NCI-H2171 treated with DMSO at 0.1 percent for 48 hours (cell line): ENCODE data around the gene PCDH20.
"Not testable (repeated sequence)": the region's sequence is repeated elsewhere in the genome, so short reads cannot be mapped to it uniquely, and the experiment has no call there.

Experiments
- DNase-seq: peaks from one replicate; lab custom pipeline; 2025; lab: John Stamatoyannopoulos, UW

PCDH20 gene, protein sequence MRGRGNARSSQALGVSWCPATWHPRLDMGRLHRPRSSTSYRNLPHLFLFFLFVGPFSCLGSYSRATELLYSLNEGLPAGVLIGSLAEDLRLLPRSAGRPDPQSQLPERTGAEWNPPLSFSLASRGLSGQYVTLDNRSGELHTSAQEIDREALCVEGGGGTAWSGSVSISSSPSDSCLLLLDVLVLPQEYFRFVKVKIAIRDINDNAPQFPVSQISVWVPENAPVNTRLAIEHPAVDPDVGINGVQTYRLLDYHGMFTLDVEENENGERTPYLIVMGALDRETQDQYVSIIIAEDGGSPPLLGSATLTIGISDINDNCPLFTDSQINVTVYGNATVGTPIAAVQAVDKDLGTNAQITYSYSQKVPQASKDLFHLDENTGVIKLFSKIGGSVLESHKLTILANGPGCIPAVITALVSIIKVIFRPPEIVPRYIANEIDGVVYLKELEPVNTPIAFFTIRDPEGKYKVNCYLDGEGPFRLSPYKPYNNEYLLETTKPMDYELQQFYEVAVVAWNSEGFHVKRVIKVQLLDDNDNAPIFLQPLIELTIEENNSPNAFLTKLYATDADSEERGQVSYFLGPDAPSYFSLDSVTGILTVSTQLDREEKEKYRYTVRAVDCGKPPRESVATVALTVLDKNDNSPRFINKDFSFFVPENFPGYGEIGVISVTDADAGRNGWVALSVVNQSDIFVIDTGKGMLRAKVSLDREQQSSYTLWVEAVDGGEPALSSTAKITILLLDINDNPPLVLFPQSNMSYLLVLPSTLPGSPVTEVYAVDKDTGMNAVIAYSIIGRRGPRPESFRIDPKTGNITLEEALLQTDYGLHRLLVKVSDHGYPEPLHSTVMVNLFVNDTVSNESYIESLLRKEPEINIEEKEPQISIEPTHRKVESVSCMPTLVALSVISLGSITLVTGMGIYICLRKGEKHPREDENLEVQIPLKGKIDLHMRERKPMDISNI

DNA sequence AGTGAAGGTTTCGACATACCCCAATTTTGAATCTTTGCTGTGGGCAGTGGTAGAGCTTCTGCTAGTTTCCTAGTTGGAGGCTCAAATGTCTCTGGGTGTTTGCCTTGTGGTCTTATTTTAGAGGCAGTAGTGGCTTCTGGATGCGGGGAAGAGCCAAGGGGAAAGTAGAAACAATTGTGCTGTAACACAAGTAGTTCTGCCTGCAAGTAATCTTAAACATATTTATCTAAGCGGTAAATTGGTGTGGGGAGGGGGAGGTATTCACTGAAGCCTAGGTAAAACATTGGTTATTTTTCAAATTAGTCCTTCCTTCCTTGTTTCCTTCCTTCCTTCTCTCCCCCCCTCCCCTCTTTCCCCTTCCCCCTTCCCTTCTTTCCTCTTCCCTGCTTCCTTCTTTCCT is at the start of gene PCDH20:
Gene PCDH20 (minus strand): TSS at position 101 of the 400 bp plus-strand sequence. CDS start 691 bp downstream, outside the sequence.
- no peak for DNase-seq

DNA sequence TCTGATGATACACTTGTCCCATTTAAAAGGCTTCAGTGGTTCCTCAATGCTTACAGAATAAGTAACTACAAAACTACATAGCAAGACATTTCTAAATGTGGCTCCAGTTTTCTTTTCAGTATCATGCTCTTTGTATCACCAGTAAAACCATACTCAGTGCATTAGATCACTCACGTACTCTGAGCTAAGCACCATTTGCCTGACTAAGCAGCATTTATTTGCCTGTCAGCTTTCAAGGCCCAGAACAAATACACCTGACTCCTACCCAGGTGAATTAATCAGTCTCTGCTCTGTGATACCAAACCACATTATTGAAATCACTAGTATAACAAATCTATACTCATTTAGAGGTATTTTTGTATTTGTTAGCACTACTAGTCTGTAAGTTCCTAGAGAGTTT is 47.4 kb upstream of the PCDH20 start:
- no peak for DNase-seq

DNA sequence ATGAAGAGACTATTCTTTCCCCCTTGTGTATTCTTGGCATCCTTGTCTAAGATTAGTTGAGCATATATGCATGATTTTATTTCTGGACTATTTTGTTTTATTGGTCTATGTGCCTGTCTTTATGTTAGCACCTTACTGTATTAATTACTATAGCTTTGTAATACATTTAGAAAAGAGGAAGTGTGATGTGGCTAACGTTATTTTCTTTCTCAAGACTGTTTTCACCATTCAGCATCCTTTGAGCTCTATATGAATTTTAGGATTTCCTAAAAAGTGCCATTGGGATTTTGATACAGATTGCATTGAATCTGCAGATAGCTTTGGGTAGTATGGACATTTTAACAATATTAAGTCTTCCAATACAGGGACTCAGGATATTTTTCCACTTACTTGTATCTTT is 37.5 kb upstream of the PCDH20 start:
- DNase-seq: no peak

DNA sequence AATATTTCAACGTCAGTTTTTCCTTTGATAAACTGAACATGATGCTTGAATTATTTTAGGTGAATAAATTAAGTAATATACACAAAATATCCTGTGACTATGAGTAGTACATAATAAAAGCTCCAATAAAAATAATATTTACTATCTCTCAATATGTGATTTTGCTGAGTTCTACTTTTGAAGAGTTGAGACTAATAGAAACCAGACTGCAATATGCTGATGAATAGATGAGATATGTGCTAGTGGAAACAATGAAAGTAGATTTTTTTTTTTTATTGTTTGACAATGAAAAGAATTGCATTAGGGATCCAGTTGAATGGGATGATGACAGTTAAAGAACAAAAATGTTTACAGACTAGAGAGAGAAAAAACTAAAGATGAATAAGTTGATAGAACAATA is 16.4 kb upstream of the PCDH20 start:
- DNase-seq: no peak

DNA sequence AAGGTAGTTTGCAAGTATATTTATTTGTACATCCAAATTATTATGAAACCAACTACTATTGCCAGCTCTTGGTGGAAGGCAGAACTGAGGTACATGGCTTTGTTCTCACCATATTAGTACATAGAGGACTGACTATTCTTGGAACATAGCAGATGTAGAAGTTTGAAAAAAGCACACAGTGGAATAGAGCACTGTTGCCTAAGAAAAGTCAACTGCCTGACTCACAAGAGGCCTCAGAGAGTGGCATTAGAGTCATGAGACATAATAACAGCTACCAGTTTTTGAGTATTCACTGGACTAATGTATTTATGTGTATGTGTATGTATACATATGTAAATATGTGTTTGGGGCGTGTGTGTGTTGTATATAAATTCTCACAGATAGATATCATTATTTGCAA is 8.3 kb upstream of the PCDH20 start:
- no peak for DNase-seq

DNA sequence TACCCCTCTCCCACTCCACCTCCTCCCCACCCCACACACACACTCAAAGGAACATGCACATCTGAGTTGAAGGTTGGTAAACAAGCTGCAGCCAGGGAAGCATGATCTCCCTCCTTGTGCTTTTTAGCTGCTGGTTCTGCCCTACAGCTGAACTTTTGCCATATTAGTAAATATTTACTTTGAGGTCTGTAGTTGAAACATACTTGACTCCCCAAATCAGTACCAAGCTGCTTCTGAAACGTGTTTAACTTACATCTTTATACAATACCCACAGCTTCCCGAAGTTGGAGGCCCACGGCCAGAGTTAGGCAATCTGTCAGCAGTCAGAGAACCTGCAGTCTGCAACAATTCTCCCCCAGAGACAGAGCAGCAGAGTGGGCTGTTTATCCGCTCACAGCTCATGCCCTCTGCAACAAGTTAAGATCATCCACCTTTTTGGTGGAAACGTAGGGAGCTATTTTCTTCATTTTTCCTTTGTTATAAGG is 1.5 kb upstream of the PCDH20 start:
- no peak for DNase-seq

DNA sequence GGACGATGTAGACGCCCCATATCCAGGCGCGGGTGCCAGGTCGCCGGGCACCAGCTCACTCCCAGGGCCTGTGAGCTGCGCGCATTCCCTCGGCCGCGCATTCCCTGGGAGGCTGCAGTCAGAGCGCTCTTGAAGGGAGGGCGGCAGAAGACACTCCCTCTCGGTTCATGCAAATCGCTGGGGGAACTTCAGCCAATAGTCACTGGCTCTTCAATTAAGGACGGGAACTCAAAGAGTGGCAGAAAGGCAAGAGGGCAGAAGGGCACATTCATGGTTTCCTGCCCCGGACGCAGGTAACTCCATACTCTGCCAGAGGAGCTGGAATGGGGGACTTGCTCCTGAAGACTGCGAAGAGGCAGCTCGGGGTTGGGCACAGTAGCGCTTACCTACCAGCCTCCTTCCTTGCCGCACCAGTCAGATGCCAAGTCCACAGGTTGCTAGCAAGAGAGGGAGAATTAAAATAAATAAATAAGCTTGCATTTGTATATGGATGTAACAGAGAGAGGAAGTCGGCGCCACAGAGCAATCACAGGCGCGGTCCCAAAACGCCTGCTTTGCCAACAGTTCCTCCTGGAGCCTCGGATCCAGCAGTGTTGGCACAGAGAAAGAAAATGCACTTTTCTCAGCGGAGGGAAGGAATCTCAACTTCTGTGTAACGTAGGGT is 459 bp downstream of the PCDH20 start:
- peak; percentile 63 for DNase-seq

DNA sequence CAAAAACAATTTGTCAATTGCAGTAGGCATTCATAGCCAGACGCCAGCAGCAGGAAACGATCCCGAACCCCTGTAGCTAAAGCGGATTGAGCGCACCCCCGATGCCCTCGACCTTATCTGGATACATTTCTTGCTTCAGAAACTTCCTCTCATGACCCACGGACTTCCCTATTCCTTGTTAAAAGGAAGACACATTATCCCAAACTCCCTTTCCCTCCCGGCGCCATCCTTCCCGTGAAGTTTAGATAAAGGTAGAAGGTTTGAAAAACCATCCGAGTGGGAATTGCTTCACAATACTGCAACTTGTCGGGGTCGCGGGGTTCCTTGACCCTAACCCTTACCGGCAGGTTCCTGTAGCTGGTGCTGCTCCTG is 977 bp downstream of the PCDH20 start:
- no peak for DNase-seq

DNA sequence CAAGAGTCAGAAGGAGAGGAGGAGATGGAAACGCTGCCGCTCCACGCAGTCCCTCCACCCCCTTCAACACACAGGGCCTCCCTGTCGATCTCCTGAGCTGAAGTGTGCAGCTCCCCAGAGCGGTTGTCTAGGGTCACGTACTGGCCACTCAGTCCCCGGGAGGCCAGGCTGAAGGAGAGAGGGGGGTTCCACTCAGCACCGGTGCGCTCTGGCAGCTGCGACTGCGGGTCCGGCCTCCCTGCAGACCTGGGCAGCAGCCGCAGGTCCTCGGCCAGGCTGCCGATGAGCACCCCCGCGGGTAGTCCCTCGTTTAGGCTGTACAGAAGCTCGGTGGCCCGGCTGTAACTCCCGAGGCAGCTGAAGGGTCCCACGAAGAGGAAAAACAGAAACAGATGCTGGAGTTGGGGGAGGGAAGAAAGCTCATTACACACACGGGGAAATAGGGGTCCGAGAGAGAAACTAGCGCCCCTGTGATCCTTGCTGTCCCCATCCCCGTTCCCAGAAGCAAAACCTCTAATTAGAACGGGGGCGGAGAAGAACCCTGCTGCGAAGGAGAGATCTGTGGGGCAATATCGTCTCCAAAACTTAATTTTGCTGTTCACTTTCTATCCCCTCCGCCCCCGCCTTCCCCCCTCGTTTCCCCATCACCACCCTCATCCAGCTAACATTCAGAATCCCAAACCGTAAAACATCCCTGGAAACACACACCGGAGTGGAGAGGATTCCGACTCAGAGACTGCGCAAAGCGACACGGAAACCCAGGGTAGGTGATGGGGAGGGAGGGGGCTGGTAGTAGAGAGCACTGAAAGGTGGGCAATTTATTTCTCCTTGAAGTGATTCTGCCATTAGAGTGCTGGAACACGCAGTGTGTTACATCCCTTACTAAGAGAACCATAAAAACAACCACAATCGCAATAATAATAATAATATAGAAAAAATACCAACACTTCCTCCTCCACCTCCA is 1.8 kb downstream of the PCDH20 start:
- DNase-seq: no peak

DNA sequence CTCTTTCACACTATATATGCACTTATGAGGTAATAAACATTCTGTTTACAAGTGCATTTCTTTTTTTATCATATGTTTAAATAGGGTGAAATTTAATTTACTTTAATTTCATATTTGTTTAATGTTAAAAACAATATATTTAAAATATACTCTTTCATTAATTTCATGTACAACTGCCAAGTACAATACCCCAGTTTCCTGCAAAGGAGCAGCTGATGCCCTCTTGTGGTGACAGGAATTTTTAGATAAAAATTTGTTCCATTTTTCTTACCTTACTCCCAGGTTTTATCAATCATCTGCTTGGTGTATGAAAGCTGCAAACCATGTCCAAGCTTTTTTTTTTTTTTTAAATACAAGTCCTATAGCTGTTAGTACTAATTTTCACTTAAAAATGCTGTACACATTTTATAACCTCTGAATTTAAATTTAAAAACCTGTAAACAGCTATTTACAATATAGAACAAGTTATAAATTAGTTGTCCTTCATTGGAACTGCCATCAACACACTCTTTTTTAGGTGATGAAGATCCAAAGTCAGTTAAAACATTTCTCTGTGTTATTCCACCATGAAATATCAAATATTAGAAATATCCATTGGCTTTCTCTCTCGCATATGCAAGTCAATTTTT is 4.9 kb downstream of the PCDH20 start:
- DNase-seq: peak; percentile 46

DNA sequence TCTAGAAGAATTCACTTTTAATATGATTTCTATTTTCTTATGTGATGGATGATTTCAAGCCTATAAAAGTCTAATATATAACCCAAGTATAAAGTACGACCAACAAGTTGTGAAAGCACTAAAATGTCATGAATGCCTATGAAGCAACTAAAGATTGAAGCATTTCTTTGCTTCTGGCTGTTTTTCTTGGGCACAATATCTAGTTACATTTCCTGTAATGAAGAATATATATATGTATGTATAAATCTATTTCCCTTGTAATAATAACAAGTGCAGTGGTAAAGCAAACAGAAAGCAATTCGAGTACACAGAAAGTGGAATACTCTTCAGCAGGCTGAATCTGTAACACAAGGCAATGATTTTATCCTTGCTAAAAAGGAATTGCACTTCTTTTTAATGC is 5.4 kb downstream of the PCDH20 start:
- no peak for DNase-seq

DNA sequence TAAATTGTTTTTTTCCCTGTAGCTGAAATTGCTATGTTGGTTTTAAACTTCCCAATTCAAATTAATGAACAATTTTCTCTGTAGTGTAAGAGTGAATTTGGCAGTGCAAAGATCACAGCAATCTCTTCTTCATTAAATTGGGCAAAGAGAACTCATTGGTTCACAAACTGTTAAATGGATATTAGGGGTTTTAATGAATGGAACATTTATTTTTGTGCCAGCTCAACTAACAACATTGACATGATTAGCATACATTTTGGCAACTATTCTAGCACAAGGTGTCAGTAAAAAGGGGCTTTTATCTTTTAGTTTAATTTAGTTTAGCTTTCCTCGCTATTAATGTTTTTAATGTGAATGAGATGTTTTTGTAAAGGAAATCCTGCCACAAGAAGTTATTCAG is 7.1 kb downstream of the PCDH20 start:
- DNase-seq: no peak

DNA sequence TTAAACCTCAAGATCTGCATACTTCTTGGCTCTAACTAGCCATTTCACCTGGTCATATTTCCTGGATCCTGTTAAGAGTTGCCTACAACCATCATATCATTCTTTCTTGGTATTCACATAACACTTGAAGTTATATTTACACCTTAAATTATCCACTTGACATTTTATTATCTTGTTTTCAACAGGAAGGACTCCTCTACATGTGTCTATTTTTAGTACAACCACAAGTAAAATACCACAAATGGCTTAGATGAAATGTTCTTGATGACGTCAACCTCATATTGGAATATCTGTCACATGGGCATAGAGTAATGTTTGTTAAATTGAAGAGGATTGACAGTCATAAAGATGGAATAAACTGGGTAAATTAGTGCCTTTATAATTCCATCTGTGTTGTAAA is 9.4 kb downstream of the PCDH20 start:
- no peak for DNase-seq

DNA sequence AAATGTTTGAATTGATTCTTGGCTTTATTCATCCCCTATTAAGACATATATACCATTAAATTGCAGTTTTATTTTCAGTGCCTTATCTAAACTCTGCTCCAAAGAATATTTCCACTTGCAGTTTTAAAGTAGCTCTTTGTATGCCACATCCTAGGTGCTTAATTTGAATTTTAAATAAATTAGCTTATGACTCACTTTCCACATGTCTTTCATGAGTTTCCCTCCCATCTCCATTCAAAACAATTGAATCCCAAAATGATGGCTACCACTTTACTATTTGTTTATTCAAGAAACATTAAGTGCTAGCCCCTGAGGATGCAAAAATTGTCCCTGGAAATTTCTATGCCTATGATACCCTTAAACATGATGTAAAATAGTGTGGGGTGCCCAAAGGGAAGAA is 19.5 kb downstream of the PCDH20 start:
- DNase-seq: no peak

DNA sequence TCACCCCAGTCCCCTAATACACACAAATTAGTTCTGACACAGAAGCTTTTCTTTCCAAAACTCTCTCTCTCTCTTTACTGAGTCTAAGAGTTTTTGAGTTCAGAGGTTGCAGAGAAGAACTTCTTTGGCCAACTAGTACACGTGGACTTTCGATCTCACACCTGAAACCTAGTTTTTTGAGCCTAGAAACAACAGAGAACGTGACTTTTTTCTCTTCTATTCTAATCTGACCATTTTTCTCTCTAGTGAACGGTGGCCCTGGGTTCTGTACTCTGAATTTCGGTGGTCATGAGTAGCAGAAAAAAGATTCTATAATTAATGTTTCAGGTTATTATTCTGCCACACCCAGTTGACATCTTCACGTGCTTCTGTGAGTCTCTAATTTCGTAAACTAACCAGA is 24.2 kb downstream of the PCDH20 start:
- no peak for DNase-seq

DNA sequence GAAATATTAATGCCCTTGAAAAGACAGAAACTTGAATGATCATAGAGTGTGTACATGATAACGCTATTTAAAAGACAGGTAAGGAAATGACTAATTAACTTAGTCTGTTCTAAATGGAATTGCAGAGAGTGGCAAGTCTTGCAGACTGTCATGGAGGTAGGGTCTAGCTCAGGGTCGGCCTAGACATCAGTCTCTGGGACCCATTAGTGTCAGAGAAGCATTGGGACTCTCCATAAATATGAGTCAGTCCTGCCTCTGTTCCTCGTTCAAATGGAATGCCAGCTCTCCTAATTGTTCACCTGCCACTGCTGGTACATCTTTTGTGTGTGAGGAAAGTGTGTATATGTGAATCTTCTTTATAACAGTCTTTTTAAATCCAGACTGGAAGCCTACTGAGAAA is 28.0 kb downstream of the PCDH20 start:
- no peak for DNase-seq

DNA sequence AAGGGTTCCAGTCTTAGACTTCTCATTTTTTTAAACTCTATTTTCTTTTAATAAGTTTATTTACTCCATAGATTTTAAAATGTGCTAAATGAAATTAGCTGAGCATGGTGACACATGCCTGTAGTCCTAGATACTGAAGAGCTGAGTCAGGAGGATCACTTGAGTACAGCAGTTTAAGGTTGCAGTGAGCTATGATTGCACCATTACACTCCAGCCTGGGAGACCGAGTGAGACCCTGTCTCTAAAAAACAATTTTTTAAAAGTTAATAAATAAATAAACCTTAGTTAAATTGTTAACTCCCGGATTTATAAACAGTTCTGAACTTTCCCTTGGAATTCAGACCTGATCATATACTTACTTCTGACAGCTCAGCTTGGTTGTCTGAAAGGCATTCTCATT is 32.5 kb downstream of the PCDH20 start:
- no peak for DNase-seq

DNA sequence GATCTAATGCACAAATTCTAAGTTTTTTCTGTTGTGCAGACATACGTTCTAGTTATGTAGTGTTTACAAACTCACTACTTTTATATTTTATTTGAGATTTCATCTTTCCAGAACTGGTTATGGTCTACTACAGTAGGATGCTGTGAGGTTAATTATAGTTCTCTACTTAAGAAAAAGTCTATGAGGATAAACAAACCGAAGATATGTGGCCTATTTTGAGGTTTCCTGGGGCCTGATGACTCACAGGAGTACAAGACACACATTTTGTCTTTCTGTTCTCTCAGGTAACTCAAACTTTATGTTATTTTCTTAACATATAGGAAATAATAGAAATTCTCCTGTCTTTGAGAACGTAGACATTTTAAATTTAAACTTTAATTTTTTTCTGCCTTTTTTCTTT is 45.1 kb downstream of the PCDH20 start:
- no peak for DNase-seq

DNA sequence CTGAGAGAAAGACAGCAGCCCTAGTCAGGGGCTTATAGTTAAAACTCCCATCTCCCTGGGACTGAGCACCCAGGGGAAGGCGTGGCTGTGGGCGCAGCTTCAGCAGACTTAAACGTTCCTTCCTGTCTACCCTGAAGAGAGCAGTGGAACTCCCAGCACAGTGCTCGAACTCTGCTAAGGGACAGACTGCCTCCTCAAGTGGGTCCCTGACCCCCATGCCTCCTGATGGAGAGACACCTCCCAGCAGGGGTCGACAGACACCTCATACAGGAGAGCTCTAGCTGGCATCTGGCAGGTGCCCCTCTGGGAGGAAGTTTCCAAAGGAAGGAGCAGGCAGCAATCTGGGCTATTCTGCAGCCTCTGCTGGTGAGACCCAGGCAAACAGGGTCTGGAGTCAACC is 51.0 kb downstream of the PCDH20 start:
- not testable (repeated sequence) for DNase-seq

DNA sequence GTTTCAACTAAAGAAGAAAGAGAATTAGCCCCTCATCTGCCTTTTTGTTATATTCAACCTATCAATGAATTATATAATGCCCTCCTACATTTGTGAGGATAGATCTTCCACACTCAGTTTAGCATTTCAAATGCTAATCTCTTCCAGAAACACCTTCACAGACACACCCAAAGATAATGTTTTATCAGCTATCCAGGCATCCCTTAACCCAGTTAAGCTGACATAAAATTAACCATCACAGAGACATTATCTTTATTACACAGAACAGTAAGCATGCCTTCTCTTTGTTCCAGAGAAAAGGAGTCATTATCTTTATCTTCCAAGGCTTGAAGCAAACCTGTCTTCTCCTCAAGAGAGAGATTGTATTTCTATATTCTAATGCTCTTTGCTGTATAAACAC is 53.1 kb downstream of the PCDH20 start:
- DNase-seq: no peak
